ENCODE data around the gene HACD2.

- no peak for TF ChIP-seq RAD21 (IDR thresholded peaks at IDR 0.05; ENCODE audit: low read depth)
- no peak for TF ChIP-seq CTCF (IDR thresholded peaks at IDR 0.05 in 2 of 3, conservative IDR thresholded peaks at IDR 0.05 in 1 of 3; ENCODE audit: borderline replicate concordance in 1 of 3, insufficient read depth in 1 of 3, low read depth in 2 of 3, low read length in 2 of 3)
- no peak for TF ChIP-seq EZH2phosphoT487 (IDR thresholded peaks at IDR 0.05; ENCODE audit: borderline replicate concordance)
- TF ChIP-seq SRF (IDR thresholded peaks at IDR 0.05; ENCODE audit: low read depth), result no peak
- no peak for TF ChIP-seq POLR2A (IDR thresholded peaks at IDR 0.05; ENCODE audit: borderline replicate concordance, extremely low read depth, insufficient read depth, insufficient read length)
- no peak for TF ChIP-seq SIN3A (IDR thresholded peaks at IDR 0.05; ENCODE audit: low read depth)
- no peak for TF ChIP-seq ZNF274 (IDR thresholded peaks at IDR 0.05; ENCODE audit: low read depth, low read length)
- TF ChIP-seq CBX3 (IDR thresholded peaks at IDR 0.05; ENCODE audit: low read depth), result no peak
- TF ChIP-seq MAX (IDR thresholded peaks at IDR 0.05), result no peak
- no peak for TF ChIP-seq EZH2 (IDR thresholded peaks at IDR 0.05)
- TF ChIP-seq SP1 (IDR thresholded peaks at IDR 0.05; ENCODE audit: low read depth), result no peak
Measured at GRCh38 chr3:123623346-123623880, 38.6 kb upstream of the HACD2 start.

All from HCT116 (cell line).